ENCODE measurements around the gene MISP3.
"Not testable (repeated sequence)": the region's sequence is repeated elsewhere in the genome, so short reads cannot be mapped to it uniquely, and the experiment has no call there.

The MISP3 gene

DNA sequence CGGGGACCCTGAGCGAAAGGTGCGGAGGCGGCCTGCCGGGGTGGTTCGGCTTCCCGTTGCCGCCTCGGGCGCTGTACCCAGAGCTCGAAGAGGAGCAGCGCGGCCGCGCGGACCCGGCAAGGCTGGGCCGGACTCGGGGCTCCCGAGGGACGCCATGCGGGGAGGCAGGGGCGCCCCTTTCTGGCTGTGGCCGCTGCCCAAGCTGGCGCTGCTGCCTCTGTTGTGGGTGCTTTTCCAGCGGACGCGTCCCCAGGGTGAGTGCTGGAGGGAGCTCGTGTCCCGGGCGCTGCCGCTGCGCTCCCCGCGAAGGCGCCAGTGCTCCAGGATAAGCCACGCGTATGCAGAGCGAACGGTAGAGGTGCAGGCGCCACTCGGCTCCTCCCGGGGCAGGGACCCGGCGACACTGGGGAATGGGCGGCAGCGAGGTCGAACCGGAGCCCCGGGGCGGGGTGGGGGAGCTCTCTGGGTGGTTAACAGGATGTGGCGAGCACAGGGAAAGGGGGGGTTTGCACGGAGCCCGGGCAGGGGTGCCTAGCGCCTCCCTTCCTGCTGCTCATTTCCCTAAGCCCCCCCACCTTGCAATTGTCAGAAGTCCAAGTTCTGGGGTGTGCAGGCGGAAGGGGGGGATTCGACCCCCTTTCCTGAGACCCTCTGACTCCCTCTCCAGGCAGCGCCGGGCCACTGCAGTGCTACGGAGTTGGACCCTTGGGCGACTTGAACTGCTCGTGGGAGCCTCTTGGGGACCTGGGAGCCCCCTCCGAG, 40.7 kb upstream of the MISP3 start, which contains the start of gene IL27RA:
TSS of gene IL27RA (plus strand) at position 44 of the 762 bp plus-strand sequence. CDS start at position 155, 111 bp downstream.
- H3K4me3 ChIP-seq (ENCODE audit: low read depth, low read length): peak within 1 kb of the TSS; percentile 51
- TF ChIP-seq, protein P1, sequence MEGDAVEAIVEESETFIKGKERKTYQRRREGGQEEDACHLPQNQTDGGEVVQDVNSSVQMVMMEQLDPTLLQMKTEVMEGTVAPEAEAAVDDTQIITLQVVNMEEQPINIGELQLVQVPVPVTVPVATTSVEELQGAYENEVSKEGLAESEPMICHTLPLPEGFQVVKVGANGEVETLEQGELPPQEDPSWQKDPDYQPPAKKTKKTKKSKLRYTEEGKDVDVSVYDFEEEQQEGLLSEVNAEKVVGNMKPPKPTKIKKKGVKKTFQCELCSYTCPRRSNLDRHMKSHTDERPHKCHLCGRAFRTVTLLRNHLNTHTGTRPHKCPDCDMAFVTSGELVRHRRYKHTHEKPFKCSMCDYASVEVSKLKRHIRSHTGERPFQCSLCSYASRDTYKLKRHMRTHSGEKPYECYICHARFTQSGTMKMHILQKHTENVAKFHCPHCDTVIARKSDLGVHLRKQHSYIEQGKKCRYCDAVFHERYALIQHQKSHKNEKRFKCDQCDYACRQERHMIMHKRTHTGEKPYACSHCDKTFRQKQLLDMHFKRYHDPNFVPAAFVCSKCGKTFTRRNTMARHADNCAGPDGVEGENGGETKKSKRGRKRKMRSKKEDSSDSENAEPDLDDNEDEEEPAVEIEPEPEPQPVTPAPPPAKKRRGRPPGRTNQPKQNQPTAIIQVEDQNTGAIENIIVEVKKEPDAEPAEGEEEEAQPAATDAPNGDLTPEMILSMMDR (IDR thresholded peaks at IDR 0.05; ENCODE audit: control insufficient read depth, extremely low read depth, insufficient read depth): peak; percentile 26; the same call in 1 of the 2 replicates
- DNase-seq (ENCODE audit: low read depth): no peak

DNA sequence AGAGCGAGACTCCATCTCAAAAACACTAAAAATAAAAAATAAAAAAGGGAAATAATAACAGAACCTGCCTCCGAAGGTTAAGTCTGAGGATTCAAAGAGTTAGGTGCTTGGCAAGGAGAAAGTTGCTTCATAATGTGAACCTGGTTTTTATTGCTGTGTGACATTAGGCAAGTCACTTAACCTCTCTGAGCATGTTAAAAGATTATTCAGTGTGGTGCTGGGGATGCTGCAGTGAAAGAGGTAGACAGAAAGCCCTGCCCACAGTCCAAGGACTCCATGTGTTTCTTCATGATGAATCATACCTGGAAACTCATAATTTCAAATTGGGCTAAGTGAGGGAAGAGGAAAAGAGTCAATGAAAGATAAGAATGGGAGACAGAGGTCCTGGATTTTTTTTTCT, 38.6 kb upstream of the MISP3 start:
- TF ChIP-seq, protein P1 (IDR thresholded peaks at IDR 0.05; ENCODE audit: control insufficient read depth, extremely low read depth, insufficient read depth): no peak
- DNase-seq (ENCODE audit: low read depth): no peak
- H3K4me3 ChIP-seq (ENCODE audit: low read depth, low read length): no peak overlapping the region

DNA sequence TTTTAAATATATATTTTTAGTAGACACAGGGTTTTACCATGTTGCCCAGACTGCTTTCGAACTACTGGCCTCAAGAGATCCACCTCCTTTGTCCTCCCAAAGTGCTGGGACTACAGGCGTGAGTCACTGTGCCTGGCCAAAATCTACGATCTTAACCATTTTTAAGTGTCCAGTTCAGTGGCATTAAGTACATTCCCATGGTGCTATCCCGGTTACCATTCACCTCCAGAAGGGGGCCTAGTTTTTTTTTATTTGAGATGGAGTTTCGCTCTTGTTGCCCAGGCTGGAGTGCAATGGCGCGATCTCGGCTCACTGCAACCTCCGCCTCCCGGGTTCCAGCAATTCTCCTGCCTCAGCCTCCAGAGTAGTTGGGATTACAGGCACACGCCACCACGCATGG, 37.4 kb upstream of the MISP3 start:
- H3K4me3 ChIP-seq (ENCODE audit: low read depth, low read length); DNase-seq (ENCODE audit: low read depth): not testable (repeated sequence)

DNA sequence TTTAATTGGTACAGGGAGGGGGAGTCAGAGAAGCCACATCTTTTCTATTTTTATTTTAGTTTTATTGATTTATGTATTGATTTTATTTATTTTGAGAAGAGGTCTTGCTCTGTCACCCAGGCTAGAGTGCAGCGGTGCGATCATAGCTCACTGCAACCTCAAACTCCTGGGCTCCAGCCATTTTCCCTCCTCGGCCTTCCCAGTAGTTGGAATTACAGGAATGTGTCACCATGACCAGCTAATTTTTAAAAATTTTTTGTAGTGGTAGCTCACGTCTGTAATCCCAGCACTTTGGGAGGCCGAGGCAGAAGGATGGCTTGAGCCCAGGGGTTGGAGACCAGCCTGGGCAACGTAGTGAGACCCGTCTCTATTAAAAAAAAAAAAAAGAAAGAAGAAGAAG, 36.9 kb upstream of the MISP3 start:
- TF ChIP-seq, protein P1 (IDR thresholded peaks at IDR 0.05; ENCODE audit: control insufficient read depth, extremely low read depth, insufficient read depth): no peak
- no peak for DNase-seq (ENCODE audit: low read depth)
- H3K4me3 ChIP-seq (ENCODE audit: low read depth, low read length): no peak overlapping the region

DNA sequence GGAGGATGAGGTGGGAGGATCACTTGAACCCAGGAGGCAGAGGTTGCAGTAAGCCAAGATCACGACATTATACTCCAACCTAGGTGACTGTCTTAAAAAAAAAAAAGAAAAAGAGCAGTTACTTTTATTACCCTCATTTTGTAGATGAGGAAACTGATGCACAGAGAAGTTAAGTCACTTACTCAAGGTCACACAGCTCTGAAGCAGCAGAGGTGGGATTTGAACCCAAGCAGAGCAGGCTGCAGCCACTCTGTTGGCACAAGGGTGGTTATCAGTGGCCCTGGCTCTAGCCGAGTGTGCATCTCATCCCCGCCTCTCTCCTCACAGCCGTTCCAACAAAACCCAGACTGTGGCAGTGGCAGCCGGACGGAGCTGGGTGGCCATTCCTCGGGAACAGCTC, 33.4 kb upstream of the MISP3 start:
- TF ChIP-seq, protein P1 (IDR thresholded peaks at IDR 0.05; ENCODE audit: control insufficient read depth, extremely low read depth, insufficient read depth): no peak

DNA sequence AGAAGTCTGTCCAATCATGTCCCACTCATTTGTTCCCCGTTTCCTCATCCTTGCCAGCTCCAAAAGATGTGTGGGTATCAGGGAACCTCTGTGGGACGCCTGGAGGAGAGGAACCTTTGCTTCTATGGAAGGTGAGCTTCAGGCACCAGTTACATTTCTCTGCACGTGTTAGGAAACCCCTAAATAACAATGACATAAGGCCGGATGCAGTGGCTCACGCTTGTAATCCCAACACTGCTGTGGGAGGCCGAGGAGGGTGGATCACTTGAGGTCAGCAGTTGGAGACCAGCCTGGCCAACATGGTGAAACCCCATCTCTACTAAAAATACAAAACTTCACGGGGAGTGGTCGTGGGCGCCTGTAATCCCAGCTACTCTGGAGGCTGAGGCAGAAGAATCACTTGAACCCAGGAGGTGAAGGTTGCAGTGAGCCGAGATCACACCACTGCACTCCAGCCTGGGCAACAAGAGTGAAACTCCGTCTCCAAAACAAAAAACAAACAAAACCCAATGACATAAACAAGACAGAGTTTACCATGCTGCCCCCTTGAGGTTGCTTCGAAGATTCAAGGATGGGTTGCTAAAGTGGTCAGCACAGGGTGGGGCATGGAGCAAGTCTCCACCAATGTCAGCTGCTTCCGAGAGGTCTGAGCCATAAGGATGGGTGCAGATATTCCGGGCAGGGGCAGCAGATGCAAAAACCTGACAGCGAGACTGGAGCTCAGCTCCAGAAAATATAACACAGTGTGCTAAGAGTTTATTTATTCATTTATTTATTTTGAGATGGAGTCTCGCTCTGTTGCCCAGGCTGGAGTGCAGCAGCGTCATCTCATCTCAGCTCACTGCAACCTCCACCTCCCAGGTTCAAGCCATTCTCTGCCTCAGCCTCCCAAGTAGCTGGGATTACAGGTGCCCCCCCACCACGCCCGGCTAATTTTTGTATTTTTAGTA, 29.7 kb upstream of the MISP3 start:
- H3K4me3 ChIP-seq (ENCODE audit: low read depth, low read length): not testable (repeated sequence)
- TF ChIP-seq, protein P1 (IDR thresholded peaks at IDR 0.05; ENCODE audit: control insufficient read depth, extremely low read depth, insufficient read depth): peak; percentile 41; the same call in 1 of the 2 replicates
- DNase-seq (ENCODE audit: low read depth): peak; percentile 14

More for the DNA sequence above, 33.4 kb upstream of the MISP3 start:
- no peak for DNase-seq (ENCODE audit: low read depth)
- no peak overlapping the region for H3K4me3 ChIP-seq (ENCODE audit: low read depth, low read length)

DNA sequence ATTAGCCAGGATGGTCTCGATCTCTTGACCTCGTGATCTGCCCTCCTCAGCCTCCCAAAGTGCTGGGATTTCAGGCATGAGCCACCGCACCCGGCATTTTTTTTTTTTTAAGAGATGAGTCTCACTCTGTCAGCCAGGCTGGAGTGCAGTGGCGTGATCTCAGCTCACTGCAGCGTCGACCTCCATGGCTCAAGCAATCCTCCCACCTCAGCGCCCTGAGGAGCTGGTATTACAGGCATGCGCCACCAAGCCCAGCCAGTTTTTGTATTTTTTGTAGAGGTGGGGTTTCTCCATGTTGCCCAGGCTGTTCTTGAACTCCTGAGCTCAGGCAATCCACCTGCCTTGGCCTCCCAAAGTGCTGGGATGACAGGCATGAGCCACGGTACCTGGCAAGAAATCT, 24.7 kb upstream of the MISP3 start:
- not testable (repeated sequence) for DNase-seq (ENCODE audit: low read depth); H3K4me3 ChIP-seq (ENCODE audit: low read depth, low read length)

Measured in LNCaP clone FGC (cell line).